ENCODE measurements around the gene SRMS. TPM values are rescaled to one million over a fixed set of nuclear protein-coding genes. Genes with fewer than 3 reads are reported as not detected.

The SRMS gene, protein sequence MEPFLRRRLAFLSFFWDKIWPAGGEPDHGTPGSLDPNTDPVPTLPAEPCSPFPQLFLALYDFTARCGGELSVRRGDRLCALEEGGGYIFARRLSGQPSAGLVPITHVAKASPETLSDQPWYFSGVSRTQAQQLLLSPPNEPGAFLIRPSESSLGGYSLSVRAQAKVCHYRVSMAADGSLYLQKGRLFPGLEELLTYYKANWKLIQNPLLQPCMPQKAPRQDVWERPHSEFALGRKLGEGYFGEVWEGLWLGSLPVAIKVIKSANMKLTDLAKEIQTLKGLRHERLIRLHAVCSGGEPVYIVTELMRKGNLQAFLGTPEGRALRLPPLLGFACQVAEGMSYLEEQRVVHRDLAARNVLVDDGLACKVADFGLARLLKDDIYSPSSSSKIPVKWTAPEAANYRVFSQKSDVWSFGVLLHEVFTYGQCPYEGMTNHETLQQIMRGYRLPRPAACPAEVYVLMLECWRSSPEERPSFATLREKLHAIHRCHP
- total RNA-seq: not detected
- polyA plus RNA-seq: not detected
- long read RNA-seq, donor 1: 0 reads
- long read RNA-seq, donor 2: 0 reads
- long read RNA-seq, donor 3: 0 reads
- long read RNA-seq, donor 4: 0 reads

DNA sequence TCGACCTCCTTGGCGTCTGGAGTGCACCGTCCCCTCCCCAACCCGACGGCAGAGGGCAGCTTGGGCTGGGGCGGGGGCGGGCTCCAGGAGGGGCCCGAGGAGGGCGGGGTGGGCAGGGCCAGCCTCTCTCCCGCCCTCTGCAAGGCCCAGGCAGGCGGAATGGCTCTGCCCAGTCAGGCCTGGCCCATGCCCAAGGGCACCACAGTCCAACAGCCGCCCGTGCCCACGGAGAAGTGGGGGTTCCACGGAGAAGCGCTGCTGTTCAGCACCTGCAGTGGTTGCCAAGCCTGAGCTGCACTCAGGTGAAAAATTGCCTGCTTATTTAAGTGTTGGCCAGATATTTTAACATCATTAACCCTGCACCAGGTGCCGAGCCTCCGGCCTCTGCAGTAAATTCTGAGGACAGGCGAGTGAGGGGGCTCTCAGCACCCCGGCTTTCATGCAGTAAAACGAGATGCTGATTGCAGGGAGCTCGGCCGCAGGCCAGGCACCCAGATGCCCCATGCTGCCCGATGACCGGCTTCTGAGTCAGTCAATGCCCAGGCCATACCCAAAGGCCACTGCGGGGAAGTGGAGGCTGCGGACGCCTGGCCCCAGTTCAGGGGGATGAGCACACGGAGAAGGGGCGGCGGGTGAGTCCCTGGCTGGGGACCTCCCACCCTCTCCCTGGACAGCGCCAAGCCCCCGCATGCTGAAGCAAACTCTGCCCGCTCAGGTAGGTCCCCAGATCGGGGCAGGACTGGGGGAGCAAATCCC, at the start of gene SRMS:
SRMS (minus strand) TSS at position 25 of the 756 bp plus-strand sequence. CDS start 286 bp downstream, outside the sequence.
- 52% methylated on average over 35 of the region's 35 CpGs for WGBS
- Histone ChIP-seq H3K4me1 (ENCODE audit: control insufficient read depth, insufficient read depth, low read length) (no peaks in the 10 kb centered on the region), H3K27me3 (ENCODE audit: control insufficient read depth, insufficient read depth) (no peaks in the 10 kb centered on the region), H3K27ac (ENCODE audit: low read length) (no peak within 1 kb of the TSS), H3K4me3 (ENCODE audit: low read length) (no peak within 1 kb of the TSS), H3K9me3 (ENCODE audit: control insufficient read depth, low read length) (no peaks in the 10 kb centered on the region)
- DNase-seq (no peak), ATAC-seq (no peak)
- intact Hi-C loops (cut with DNase I): loop anchor here in 1 of 4 donors (10.0 kb wide), 1 partner anchor 207 kb away; no protein-coding TSS in a partner anchor

DNA sequence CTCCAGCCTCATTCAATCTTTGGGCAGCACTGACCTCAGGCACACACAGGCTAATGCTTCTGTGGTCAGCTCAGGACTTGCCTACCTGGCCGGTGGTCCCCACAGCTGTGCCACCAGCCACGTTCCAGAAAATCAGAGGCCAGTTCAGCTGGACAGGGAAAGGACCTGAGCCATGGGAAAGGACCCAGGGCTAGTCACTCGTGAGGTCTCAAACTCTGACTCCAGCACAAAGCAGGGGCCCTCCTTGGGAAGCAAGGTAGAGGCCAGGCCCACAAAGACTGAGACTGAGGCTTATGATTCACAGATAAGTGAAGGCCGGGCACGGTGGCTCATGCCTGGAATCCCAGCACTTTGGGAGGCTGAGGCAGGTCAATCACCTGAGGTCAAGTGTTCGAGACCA, 48.9 kb upstream of the SRMS start:
- no peak overlapping the region for H3K27ac ChIP-seq (ENCODE audit: low read length)
- H3K4me3 ChIP-seq (ENCODE audit: low read length): no peak overlapping the region
- H3K4me1 ChIP-seq (ENCODE audit: control insufficient read depth, insufficient read depth, low read length): no peaks in the 10 kb centered on the region
- DNase-seq (no peak), ATAC-seq (no peak)
- no peaks in the 10 kb centered on the region for H3K9me3 ChIP-seq (ENCODE audit: control insufficient read depth, low read length)
- 88% methylated on average over 6 of the region's 6 CpGs for WGBS
- H3K27me3 ChIP-seq (ENCODE audit: control insufficient read depth, insufficient read depth): no peaks in the 10 kb centered on the region
- intact Hi-C loops (cut with DNase I): no loop called here

DNA sequence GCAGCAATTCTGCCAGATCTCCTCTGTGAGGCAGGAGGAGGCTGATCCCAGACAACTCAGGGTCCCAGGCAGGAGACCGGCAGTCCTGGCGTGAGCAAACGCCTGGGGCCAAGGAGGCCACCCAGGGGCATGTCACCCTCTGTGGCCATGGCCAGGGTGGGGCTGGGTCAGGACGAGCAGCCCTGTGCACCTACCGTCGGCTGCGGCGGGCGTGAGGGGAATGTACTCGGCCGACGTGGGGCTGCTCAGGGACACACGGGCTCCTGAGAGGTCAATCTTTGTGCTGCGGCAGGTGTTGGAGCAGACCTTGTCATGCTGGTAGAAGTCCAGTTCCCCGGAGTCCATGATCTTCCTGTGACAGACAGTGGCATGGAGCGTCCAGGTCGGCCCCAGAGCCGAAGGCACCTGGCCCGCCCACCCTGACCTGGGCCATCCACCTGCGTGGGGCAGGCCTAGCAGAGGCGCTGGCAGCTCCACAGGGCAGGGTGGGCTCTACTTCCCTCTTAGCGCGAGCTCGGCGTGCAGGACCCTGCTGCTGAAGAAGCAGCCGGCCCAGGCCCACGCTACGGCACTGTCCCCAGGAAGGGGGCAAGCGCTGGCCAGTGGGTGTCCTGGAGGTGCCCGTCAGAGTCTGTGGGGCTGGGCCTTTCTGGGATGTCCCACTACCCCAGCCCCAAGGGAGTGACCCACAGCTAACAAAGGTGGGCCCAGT, 48.0 kb upstream of the SRMS start:
- no peaks in the 10 kb centered on the region for H3K4me1 ChIP-seq (ENCODE audit: control insufficient read depth, insufficient read depth, low read length)
- 93% methylated on average over 30 of the region's 30 CpGs for WGBS
- DNase-seq (peak in 1 of 3 donors; percentile 47), ATAC-seq (peak in 1 of 2 donors; percentile 7)
- intact Hi-C loops (cut with DNase I): no loop called here
- H3K27ac ChIP-seq (ENCODE audit: low read length): no peak overlapping the region
- H3K27me3 ChIP-seq (ENCODE audit: control insufficient read depth, insufficient read depth): no peaks in the 10 kb centered on the region
- no peak overlapping the region for H3K4me3 ChIP-seq (ENCODE audit: low read length)
- H3K9me3 ChIP-seq (ENCODE audit: control insufficient read depth, low read length): no peaks in the 10 kb centered on the region

DNA sequence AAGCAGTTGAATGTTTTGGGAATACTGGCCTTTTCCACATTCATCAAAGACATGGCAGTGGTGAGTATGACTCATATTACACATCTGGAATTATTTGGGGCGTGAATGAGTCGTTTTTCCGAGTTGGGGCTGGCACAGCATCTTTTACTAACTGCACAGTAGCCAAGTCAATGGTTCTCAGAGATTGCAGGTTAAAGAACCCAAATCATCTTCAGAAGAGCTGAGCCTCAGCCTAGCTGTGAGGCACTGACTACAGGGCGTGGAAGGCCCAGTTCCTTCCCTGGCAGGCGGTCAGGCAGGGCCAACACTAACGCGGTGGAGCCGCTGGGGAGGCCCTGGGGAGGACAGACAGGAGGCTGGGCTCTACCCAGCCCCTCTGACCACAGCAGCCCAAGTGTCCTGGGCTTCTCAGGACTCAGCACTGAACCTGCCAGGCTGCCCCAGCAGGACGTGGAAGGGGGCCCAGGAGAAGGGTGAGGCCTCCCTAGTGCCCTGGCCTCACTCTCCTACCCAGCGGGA, 46.6 kb upstream of the SRMS start:
- no peak overlapping the region for H3K27ac ChIP-seq (ENCODE audit: low read length)
- no peaks in the 10 kb centered on the region for H3K9me3 ChIP-seq (ENCODE audit: control insufficient read depth, low read length)
- H3K4me3 ChIP-seq (ENCODE audit: low read length): no peak overlapping the region
- DNase-seq (no peak), ATAC-seq (peak in 1 of 2 donors; percentile 19)
- H3K27me3 ChIP-seq (ENCODE audit: control insufficient read depth, insufficient read depth): no peaks in the 10 kb centered on the region
- intact Hi-C loops (cut with DNase I): no loop called here
- H3K4me1 ChIP-seq (ENCODE audit: control insufficient read depth, insufficient read depth, low read length): no peaks in the 10 kb centered on the region
- WGBS: 69% methylated on average over 10 of the region's 10 CpGs

DNA sequence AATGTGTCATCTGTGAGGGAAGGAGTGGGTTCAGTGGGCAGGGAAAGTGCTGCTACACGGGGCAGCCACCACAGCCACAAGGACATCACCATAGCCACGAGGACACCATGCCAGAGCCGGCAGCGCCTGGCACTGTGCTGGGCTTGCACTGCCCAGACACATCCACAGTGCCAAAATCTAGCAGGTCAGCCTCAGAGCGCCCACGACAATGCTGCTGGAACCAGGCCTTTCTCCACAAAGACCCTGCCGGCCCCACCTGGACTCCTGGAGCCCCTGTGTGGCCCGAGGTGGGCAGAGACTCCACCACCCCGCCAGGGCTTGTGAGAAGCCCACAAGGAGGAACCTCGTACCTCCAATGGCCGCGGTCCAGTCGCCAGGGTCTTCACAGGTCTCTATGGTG, 45.1 kb upstream of the SRMS start:
- ATAC-seq: no peak

DNA sequence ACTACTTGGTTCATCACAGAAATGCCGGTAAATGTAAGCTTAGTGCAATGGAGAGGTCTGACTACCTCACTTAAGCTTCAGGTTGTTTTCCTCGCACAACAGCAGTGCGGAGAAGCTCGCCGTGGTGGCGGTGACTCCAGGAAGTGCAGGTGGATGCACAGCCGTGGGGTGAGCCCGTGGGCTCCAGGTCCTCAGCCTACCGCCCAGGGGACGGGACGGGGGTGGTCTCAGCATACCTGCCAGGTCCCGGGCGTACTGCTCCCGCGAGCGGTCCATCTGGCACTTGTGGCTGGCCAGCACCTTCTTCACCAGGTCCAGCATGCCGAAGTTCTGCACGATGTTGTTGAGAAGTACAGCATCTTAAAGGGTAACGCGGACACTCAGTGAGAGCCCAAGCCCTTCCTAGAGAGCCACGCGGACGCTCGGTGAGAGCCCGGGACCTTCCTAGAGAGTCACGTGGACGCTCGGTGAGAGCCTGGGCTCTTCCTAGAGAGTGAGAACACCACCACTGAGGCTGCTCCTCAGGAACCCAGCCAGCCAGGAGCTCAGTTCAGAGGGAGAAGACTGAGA, 44.3 kb upstream of the SRMS start:
- Histone ChIP-seq H3K27me3 (ENCODE audit: control insufficient read depth, insufficient read depth) (no peaks in the 10 kb centered on the region), H3K4me1 (ENCODE audit: control insufficient read depth, insufficient read depth, low read length) (no peaks in the 10 kb centered on the region), H3K9me3 (ENCODE audit: control insufficient read depth, low read length) (no peaks in the 10 kb centered on the region), H3K27ac (ENCODE audit: low read length) (no peak overlapping the region), H3K4me3 (ENCODE audit: low read length) (no peak overlapping the region)
- 94% methylated on average over 28 of the region's 28 CpGs for WGBS
- DNase-seq: no peak
- intact Hi-C loops (cut with DNase I): no loop called here
- ATAC-seq: no peak

More for the DNA sequence above, 45.1 kb upstream of the SRMS start:
- DNase-seq: no peak
- Histone ChIP-seq H3K9me3 (ENCODE audit: control insufficient read depth, low read length) (no peaks in the 10 kb centered on the region), H3K27ac (ENCODE audit: low read length) (no peak overlapping the region), H3K4me3 (ENCODE audit: low read length) (no peak overlapping the region), H3K27me3 (ENCODE audit: control insufficient read depth, insufficient read depth) (no peaks in the 10 kb centered on the region), H3K4me1 (ENCODE audit: control insufficient read depth, insufficient read depth, low read length) (no peaks in the 10 kb centered on the region)
- 96% methylated on average over 13 of the region's 13 CpGs for WGBS
- intact Hi-C loops (cut with DNase I): no loop called here

DNA sequence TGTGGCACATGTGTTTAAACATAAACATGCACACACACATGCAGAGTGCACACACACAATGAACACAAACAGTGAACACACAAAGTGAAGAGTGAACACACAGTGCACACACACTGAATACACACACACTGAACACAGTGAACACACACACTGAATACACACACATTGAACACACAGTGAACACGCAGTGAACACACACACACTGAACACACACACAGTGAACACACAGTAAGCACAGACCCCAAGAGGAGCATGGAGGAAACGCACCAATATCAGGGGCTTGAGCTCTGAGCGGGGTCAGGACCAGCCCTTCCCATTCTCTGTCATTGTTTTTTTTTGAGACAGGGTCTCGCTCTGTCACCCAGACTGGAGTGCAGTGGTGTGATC, 43.6 kb upstream of the SRMS start:
- Histone ChIP-seq H3K4me3 (ENCODE audit: low read length) (no peak overlapping the region), H3K27me3 (ENCODE audit: control insufficient read depth, insufficient read depth) (no peaks in the 10 kb centered on the region), H3K27ac (ENCODE audit: low read length) (no peak overlapping the region), H3K9me3 (ENCODE audit: control insufficient read depth, low read length) (no peaks in the 10 kb centered on the region), H3K4me1 (ENCODE audit: control insufficient read depth, insufficient read depth, low read length) (peaks cover 1% of the 10 kb centered on the region)
- WGBS: 93% methylated on average over 4 of the region's 4 CpGs
- no peak for ATAC-seq
- DNase-seq: no peak
- intact Hi-C loops (cut with DNase I): no loop called here

DNA sequence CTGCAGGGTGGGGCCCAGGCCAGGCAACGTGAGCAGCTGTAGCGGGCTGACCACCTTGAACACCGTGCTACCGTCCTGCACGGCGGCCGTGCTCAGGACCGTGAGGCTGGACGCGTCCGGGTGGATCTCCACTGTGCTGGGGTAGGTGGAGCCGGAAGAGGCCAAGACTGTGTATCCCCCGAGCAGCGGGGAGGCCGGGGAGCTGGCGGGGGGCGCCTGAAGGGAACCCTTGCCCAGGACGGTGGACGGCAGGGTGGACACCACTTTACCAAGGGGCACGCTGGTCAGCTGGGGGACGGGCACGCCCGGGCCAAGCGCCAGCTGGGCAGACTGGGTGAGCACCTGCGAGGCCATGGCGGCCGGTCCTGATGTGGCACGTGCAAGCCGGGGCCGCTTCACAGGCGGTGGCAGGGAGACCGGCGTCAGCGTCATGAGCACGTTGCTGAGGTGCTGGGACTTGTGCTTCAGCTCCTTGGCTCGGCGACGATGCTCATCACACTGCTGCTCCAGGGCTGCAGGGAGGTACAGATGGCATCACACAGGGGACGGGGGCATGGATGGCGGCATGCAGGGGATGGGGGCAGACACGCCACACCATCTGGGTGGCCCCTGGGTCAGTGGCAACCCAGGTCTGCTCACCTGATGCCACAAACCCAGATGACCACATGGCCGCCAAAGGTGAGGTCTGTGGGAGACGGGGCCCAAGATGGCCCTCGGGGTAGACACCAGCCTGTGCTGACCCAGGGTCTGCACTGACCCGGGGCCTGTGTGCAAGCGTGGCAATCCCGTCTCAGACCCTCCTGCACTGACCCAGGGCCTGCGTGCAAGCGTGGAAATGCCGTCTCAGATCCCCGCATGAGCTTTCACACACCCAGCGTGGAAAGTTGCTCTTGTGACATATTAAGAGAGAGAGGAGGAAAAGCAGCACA, 42.9 kb upstream of the SRMS start:
- no peaks in the 10 kb centered on the region for H3K27me3 ChIP-seq (ENCODE audit: control insufficient read depth, insufficient read depth)
- DNase-seq (no peak), ATAC-seq (no peak)
- H3K4me3 ChIP-seq (ENCODE audit: low read length): no peak overlapping the region
- no peak overlapping the region for H3K27ac ChIP-seq (ENCODE audit: low read length)
- H3K4me1 ChIP-seq (ENCODE audit: control insufficient read depth, insufficient read depth, low read length): peaks cover 4% of the 10 kb centered on the region
- no peaks in the 10 kb centered on the region for H3K9me3 ChIP-seq (ENCODE audit: control insufficient read depth, low read length)
- intact Hi-C loops (cut with DNase I): no loop called here
- WGBS: 95% methylated on average over 52 of the region's 52 CpGs

DNA sequence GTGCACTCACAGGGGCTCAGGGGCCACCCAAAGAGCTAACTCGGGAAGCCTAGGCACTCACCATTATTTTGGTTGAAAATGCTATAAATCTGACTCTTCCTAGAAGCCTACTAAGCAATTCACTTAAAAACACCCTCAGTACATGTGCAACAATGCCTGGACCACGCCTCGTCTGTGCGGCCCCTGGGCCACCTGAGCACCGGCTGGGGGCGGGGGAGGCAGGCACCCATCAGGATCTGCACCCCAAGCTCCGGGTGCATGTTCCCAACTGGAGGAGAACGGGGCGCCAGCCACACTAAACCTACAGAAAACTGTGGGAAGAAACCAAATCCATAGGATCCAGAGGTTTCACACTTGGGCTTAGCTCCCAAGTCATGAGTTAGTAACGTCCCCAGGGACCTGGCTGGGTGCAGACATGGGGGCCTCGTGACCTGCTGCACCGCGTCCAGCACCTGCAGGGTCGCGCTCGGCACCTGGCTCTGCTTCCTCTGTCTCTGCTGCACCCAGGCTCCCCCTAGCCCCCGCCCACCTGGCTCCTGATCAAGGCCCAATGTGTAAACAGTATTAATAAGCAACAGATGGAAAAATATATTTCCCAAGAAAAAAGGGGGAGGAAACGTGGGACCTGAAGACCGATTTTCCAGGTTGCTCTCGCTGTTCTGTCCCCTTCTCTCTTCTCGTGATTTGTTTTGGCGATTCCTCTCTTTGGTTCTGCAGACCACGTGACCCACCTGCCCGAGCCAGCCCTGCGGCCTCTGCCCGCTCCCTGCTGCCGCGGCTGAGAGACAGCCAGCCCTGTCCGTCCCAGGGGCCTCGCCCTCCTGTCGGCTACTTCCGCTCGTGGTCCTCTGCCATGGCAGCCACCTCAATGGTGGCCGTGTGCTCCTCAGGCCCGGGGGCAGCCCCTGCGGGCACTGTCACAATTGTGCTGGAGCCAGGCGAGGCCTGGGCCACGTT, 42.0 kb upstream of the SRMS start:
- H3K4me1 ChIP-seq (ENCODE audit: control insufficient read depth, insufficient read depth, low read length): peaks cover 4% of the 10 kb centered on the region
- ATAC-seq (no peak), DNase-seq (peak in 1 of 3 donors; percentile 52)
- no peak overlapping the region for H3K4me3 ChIP-seq (ENCODE audit: low read length)
- intact Hi-C loops (cut with DNase I): no loop called here
- no peaks in the 10 kb centered on the region for H3K9me3 ChIP-seq (ENCODE audit: control insufficient read depth, low read length)
- 91% methylated on average over 38 of the region's 38 CpGs for WGBS
- no peak overlapping the region for H3K27ac ChIP-seq (ENCODE audit: low read length)
- H3K27me3 ChIP-seq (ENCODE audit: control insufficient read depth, insufficient read depth): no peaks in the 10 kb centered on the region
